Activated naive CD8-positive, alpha-beta T cell (primary cell): ENCODE data around the gene SF3B5.
A peak's percentile ranks its signal among the peaks of the same experiment; 100 is the strongest.
"Not testable (repeated sequence)": the region's sequence is repeated elsewhere in the genome, so short reads cannot be mapped to it uniquely, and the experiment has no call there.

ENCODE experiments used
- H3K27ac Mint-ChIP-seq: one replicate; pipeline ENCODE4 v1.8.0; 2021; ENCODE audit warnings: mixed read lengths
- H3K27me3 Mint-ChIP-seq: one replicate; pipeline ENCODE4 v1.8.0; 2021; ENCODE audit warnings: mixed read lengths
- H3K36me3 Mint-ChIP-seq: one replicate; pipeline ENCODE4 v1.8.0; 2021; ENCODE audit warnings: mixed read lengths
- H3K4me1 Mint-ChIP-seq: one replicate; pipeline ENCODE4 v1.8.0; 2021; ENCODE audit warnings: low read depth, mixed read lengths
- H3K4me3 Mint-ChIP-seq: one replicate; pipeline ENCODE4 v1.8.0; 2021; ENCODE audit warnings: mild to moderate bottlenecking, mixed read lengths
- H3K9me3 Mint-ChIP-seq: one replicate; pipeline ENCODE4 v1.8.0; 2021; ENCODE audit warnings: low read depth, mixed read lengths

The SF3B5 gene

GRCh38 chr6:144095134-144096002 is at the start of gene SF3B5:
SF3B5 (minus strand) TSS chr6:144095573; CDS start chr6:144095497, 76 bp downstream.
- Mint-ChIP-seq H3K36me3 (peaks cover 5% of the 10 kb centered on the region), H3K4me3 (peak within 1 kb of the TSS; percentile 93), H3K27ac (peak within 1 kb of the TSS; percentile 93), H3K27me3 (no peaks in the 10 kb centered on the region), H3K4me1 (peaks cover 28% of the 10 kb centered on the region), H3K9me3 (no peaks in the 10 kb centered on the region)

GRCh38 chr6:144144996-144145395 is 49.6 kb upstream of the SF3B5 start:
- Mint-ChIP-seq H3K27ac (no peak overlapping the region), H3K27me3 (no peaks in the 10 kb centered on the region), H3K4me3 (no peak overlapping the region), H3K4me1 (peaks cover 3% of the 10 kb centered on the region), H3K36me3 (no peaks in the 10 kb centered on the region), H3K9me3 (no peaks in the 10 kb centered on the region)

- H3K4me1 Mint-ChIP-seq: no peaks in the 10 kb centered on the region
- H3K9me3 Mint-ChIP-seq: no peaks in the 10 kb centered on the region
- no peak overlapping the region for H3K4me3 Mint-ChIP-seq
- no peaks in the 10 kb centered on the region for H3K27me3 Mint-ChIP-seq
- H3K27ac Mint-ChIP-seq: no peak overlapping the region
- H3K36me3 Mint-ChIP-seq: no peaks in the 10 kb centered on the region
Measured at GRCh38 chr6:144143878-144144277, 48.5 kb upstream of the SF3B5 start.

- no peak overlapping the region for H3K27ac Mint-ChIP-seq
- H3K36me3 Mint-ChIP-seq: no peaks in the 10 kb centered on the region
- H3K27me3 Mint-ChIP-seq: no peaks in the 10 kb centered on the region
- H3K4me1 Mint-ChIP-seq: no peaks in the 10 kb centered on the region
- no peak overlapping the region for H3K4me3 Mint-ChIP-seq
- no peaks in the 10 kb centered on the region for H3K9me3 Mint-ChIP-seq
Measured at GRCh38 chr6:144143106-144143505, 47.7 kb upstream of the SF3B5 start.

- H3K27ac Mint-ChIP-seq: no peak overlapping the region
Measured at GRCh38 chr6:144141470-144141869, 46.1 kb upstream of the SF3B5 start.

GRCh38 chr6:144140867-144141266 is 45.5 kb upstream of the SF3B5 start:
- Mint-ChIP-seq H3K4me3 (no peak overlapping the region), H3K9me3 (no peaks in the 10 kb centered on the region), H3K27me3 (no peaks in the 10 kb centered on the region), H3K27ac (no peak overlapping the region), H3K36me3 (no peaks in the 10 kb centered on the region), H3K4me1 (no peaks in the 10 kb centered on the region)

More at GRCh38 chr6:144141470-144141869, 46.1 kb upstream of the SF3B5 start:
- Mint-ChIP-seq H3K9me3 (no peaks in the 10 kb centered on the region), H3K36me3 (no peaks in the 10 kb centered on the region), H3K4me1 (no peaks in the 10 kb centered on the region), H3K4me3 (no peak overlapping the region), H3K27me3 (no peaks in the 10 kb centered on the region)

GRCh38 chr6:144139817-144140216 is 44.4 kb upstream of the SF3B5 start:
- Mint-ChIP-seq H3K27me3 (no peaks in the 10 kb centered on the region), H3K36me3 (no peaks in the 10 kb centered on the region), H3K4me1 (no peaks in the 10 kb centered on the region), H3K4me3 (no peak overlapping the region), H3K9me3 (no peaks in the 10 kb centered on the region), H3K27ac (no peak overlapping the region)

GRCh38 chr6:144138542-144138941 is 43.2 kb upstream of the SF3B5 start:
- no peak overlapping the region for H3K27ac Mint-ChIP-seq
- no peaks in the 10 kb centered on the region for H3K9me3 Mint-ChIP-seq

GRCh38 chr6:144134737-144135136 is 39.4 kb upstream of the SF3B5 start:
- Mint-ChIP-seq H3K36me3 (no peaks in the 10 kb centered on the region), H3K4me3 (no peak overlapping the region), H3K4me1 (peaks cover 20% of the 10 kb centered on the region), H3K27ac (no peak overlapping the region), H3K27me3 (no peaks in the 10 kb centered on the region), H3K9me3 (no peaks in the 10 kb centered on the region)

More at GRCh38 chr6:144138542-144138941, 43.2 kb upstream of the SF3B5 start:
- H3K4me3 Mint-ChIP-seq: no peak overlapping the region
- H3K27me3 Mint-ChIP-seq: no peaks in the 10 kb centered on the region
- H3K4me1 Mint-ChIP-seq: no peaks in the 10 kb centered on the region
- no peaks in the 10 kb centered on the region for H3K36me3 Mint-ChIP-seq

GRCh38 chr6:144134176-144134575 is 38.8 kb upstream of the SF3B5 start:
- no peaks in the 10 kb centered on the region for H3K36me3 Mint-ChIP-seq
- no peaks in the 10 kb centered on the region for H3K27me3 Mint-ChIP-seq
- H3K4me3 Mint-ChIP-seq: no peak overlapping the region
- peaks cover 21% of the 10 kb centered on the region for H3K4me1 Mint-ChIP-seq
- no peaks in the 10 kb centered on the region for H3K9me3 Mint-ChIP-seq
- no peak overlapping the region for H3K27ac Mint-ChIP-seq

- H3K4me1 Mint-ChIP-seq: peaks cover 21% of the 10 kb centered on the region
- H3K4me3 Mint-ChIP-seq: no peak overlapping the region
- H3K9me3 Mint-ChIP-seq: no peaks in the 10 kb centered on the region
- H3K27me3 Mint-ChIP-seq: peaks cover 2% of the 10 kb centered on the region
- H3K36me3 Mint-ChIP-seq: no peaks in the 10 kb centered on the region
- H3K27ac Mint-ChIP-seq: no peak overlapping the region
Measured at GRCh38 chr6:144133225-144133821, 38.0 kb upstream of the SF3B5 start.

GRCh38 chr6:144132167-144132690 is 36.9 kb upstream of the SF3B5 start:
- peak overlapping the region; percentile 25 for H3K27ac Mint-ChIP-seq
- H3K4me3 Mint-ChIP-seq, H3K9me3 Mint-ChIP-seq, H3K27me3 Mint-ChIP-seq, H3K36me3 Mint-ChIP-seq: not testable (repeated sequence)
- H3K4me1 Mint-ChIP-seq: peaks cover 21% of the 10 kb centered on the region

- Mint-ChIP-seq H3K27ac (peak overlapping the region; percentile 91), H3K9me3 (no peaks in the 10 kb centered on the region), H3K36me3 (no peaks in the 10 kb centered on the region), H3K27me3 (peaks cover 2% of the 10 kb centered on the region), H3K4me3 (peak overlapping the region; percentile 57), H3K4me1 (peaks cover 21% of the 10 kb centered on the region)
Measured at GRCh38 chr6:144131248-144131709, 35.9 kb upstream of the SF3B5 start.

- Mint-ChIP-seq H3K27ac (peak overlapping the region; percentile 91), H3K36me3 (peaks cover 3% of the 10 kb centered on the region), H3K4me3 (no peak overlapping the region), H3K9me3 (no peaks in the 10 kb centered on the region), H3K4me1 (peaks cover 21% of the 10 kb centered on the region), H3K27me3 (peaks cover 3% of the 10 kb centered on the region)
Measured at GRCh38 chr6:144129469-144129868, 34.1 kb upstream of the SF3B5 start.

GRCh38 chr6:144127097-144127496 is 31.7 kb upstream of the SF3B5 start:
- Mint-ChIP-seq H3K9me3 (no peaks in the 10 kb centered on the region), H3K4me3 (no peak overlapping the region), H3K27ac (no peak overlapping the region), H3K4me1 (peaks cover 17% of the 10 kb centered on the region), H3K36me3 (peaks cover 3% of the 10 kb centered on the region), H3K27me3 (peaks cover 3% of the 10 kb centered on the region)
